ENCODE data around the gene CFAP77. TPM values are rescaled to one million over a fixed set of nuclear protein-coding genes. Genes with fewer than 3 reads are reported as not detected.

The CFAP77 gene
- total and polyA plus RNA-seq, 4 donors = 4.9 to 12.8 (median 6.2) TPM

- H3K36me3 ChIP-seq (ENCODE audit: control insufficient read depth in 4 of 4, insufficient read depth in 4 of 4, low read length in 4 of 4) = peaks cover 4 to 35% (median 9%) of the 10 kb centered on the region in 4 donors
- H3K27ac ChIP-seq (ENCODE audit: low read depth in 1 of 2, low read length in 1 of 2) = no peak overlapping the region
- no peak overlapping the region for H3K9ac ChIP-seq (ENCODE audit: insufficient read depth in 1 of 2, low read length in 2 of 2)
- no peak for ATAC-seq (ENCODE audit: insufficient read depth, low FRiP score)
- peaks cover 0 to 6% (median 0%) of the 10 kb centered on the region in 4 donors for H3K9me3 ChIP-seq (ENCODE audit: control insufficient read depth in 4 of 4, insufficient read depth in 3 of 4, low read length in 3 of 4)
- TF ChIP-seq, protein P1, sequence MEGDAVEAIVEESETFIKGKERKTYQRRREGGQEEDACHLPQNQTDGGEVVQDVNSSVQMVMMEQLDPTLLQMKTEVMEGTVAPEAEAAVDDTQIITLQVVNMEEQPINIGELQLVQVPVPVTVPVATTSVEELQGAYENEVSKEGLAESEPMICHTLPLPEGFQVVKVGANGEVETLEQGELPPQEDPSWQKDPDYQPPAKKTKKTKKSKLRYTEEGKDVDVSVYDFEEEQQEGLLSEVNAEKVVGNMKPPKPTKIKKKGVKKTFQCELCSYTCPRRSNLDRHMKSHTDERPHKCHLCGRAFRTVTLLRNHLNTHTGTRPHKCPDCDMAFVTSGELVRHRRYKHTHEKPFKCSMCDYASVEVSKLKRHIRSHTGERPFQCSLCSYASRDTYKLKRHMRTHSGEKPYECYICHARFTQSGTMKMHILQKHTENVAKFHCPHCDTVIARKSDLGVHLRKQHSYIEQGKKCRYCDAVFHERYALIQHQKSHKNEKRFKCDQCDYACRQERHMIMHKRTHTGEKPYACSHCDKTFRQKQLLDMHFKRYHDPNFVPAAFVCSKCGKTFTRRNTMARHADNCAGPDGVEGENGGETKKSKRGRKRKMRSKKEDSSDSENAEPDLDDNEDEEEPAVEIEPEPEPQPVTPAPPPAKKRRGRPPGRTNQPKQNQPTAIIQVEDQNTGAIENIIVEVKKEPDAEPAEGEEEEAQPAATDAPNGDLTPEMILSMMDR (IDR thresholded peaks at IDR 0.05; ENCODE audit: control extremely low read depth, extremely low read depth) = no peak
- no peak for DNase-seq
- H3K4me1 ChIP-seq (ENCODE audit: control insufficient read depth in 5 of 5, insufficient read depth in 5 of 5, low read length in 5 of 5) = no peaks in the 10 kb centered on the region
- peaks cover 0 to 8% (median 4%) of the 10 kb centered on the region in 3 donors for H3K27me3 ChIP-seq (ENCODE audit: control insufficient read depth in 3 of 3, insufficient read depth in 3 of 3, low read length in 2 of 3)
- WGBS, 2 donors = 86 to 88% methylated on average over 16 of the region's 16 CpGs
- no peak overlapping the region for H3K4me3 ChIP-seq
These were observed 187.2 kb downstream of the CFAP77 start for GRCh38 chr9:132597073-132597775.

GRCh38 chr9:132600326-132600984 lies 190.4 kb downstream of the CFAP77 start:
- TF ChIP-seq, protein P1 (IDR thresholded peaks at IDR 0.05; ENCODE audit: control extremely low read depth, extremely low read depth) = no peak
- DNase-seq (no peak), ATAC-seq (ENCODE audit: insufficient read depth, low FRiP score) (no peak)
- Histone ChIP-seq H3K4me1 (ENCODE audit: control insufficient read depth in 5 of 5, insufficient read depth in 5 of 5, low read length in 5 of 5) (peaks cover 0 to 1% (median 0%) of the 10 kb centered on the region in 5 donors), H3K27me3 (ENCODE audit: control insufficient read depth in 3 of 3, insufficient read depth in 3 of 3, low read length in 2 of 3) (no peaks in the 10 kb centered on the region), H3K9ac (ENCODE audit: insufficient read depth in 1 of 2, low read length in 2 of 2) (no peak overlapping the region), H3K36me3 (ENCODE audit: control insufficient read depth in 4 of 4, insufficient read depth in 4 of 4, low read length in 4 of 4) (peaks cover 0 to 29% (median 8%) of the 10 kb centered on the region in 4 donors), H3K9me3 (ENCODE audit: control insufficient read depth in 4 of 4, insufficient read depth in 3 of 4, low read length in 3 of 4) (peaks cover 0 to 3% (median 0%) of the 10 kb centered on the region in 4 donors), H3K4me3 (no peak overlapping the region), H3K27ac (ENCODE audit: low read depth in 1 of 2, low read length in 1 of 2) (no peak overlapping the region)
- WGBS, 2 donors = 92 to 97% methylated on average over 12 of the region's 12 CpGs

- H3K9me3 ChIP-seq (ENCODE audit: control insufficient read depth in 4 of 4, insufficient read depth in 3 of 4, low read length in 3 of 4) = peaks cover 0 to 3% (median 0%) of the 10 kb centered on the region in 4 donors
- H3K4me3 ChIP-seq = no peak overlapping the region
- peaks cover 0 to 14% (median 0%) of the 10 kb centered on the region in 5 donors for H3K4me1 ChIP-seq (ENCODE audit: control insufficient read depth in 5 of 5, insufficient read depth in 5 of 5, low read length in 5 of 5)
- no peaks in the 10 kb centered on the region for H3K27me3 ChIP-seq (ENCODE audit: control insufficient read depth in 3 of 3, insufficient read depth in 3 of 3, low read length in 2 of 3)
- H3K27ac ChIP-seq (ENCODE audit: low read depth in 1 of 2, low read length in 1 of 2) = no peak overlapping the region
- 76 to 88% methylated on average over 3 of the region's 3 CpGs for WGBS, 2 donors
- no peak overlapping the region for H3K9ac ChIP-seq (ENCODE audit: insufficient read depth in 1 of 2, low read length in 2 of 2)
- no peak for DNase-seq
- H3K36me3 ChIP-seq (ENCODE audit: control insufficient read depth in 4 of 4, insufficient read depth in 4 of 4, low read length in 4 of 4) = peaks cover 0 to 32% (median 6%) of the 10 kb centered on the region in 4 donors
- TF ChIP-seq, protein P1 (IDR thresholded peaks at IDR 0.05; ENCODE audit: control extremely low read depth, extremely low read depth) = no peak
- no peak for ATAC-seq (ENCODE audit: insufficient read depth, low FRiP score)
These were observed 192.2 kb downstream of the CFAP77 start for GRCh38 chr9:132602207-132602606.

All from lung (tissue), 12 donors.